Sigmoid colon (tissue), 3 donors: ENCODE measurements around the gene RFWD3.

Source experiments
- CTCF ChIP-seq, 4 experiments: fragments of 450-650 bp in 3 of 4; fragments of 200-600 bp in 1 of 4; IDR thresholded peaks; one replicate each; pipeline ENCODE4 v1.5.1; 2016 to 2019; ENCODE audit warnings: antibody characterized with exemption in 4 of 4, mild to moderate bottlenecking in 3 of 4, moderate library complexity in 2 of 4
- POLR2A ChIP-seq, 2 donors: fragments of 450-650 bp; IDR thresholded peaks; one replicate each; pipeline ENCODE4 v1.6.1; 2016; ENCODE audit warnings: antibody characterized with exemption in 2 of 2, mild to moderate bottlenecking in 2 of 2, moderate library complexity in 2 of 2

GRCh38 chr16:74586948-74587347, 79.7 kb downstream of the RFWD3 start:
- TF ChIP-seq CTCF (IDR thresholded peaks at IDR 0.05) = no peak
- no peak for TF ChIP-seq POLR2A (IDR thresholded peaks at IDR 0.05)
